Fibroblast of the aortic adventitia (primary cell): ENCODE results near the gene KLHL6. TPM values are rescaled to one million over a fixed set of nuclear protein-coding genes. Genes with fewer than 3 reads are reported as not detected.
"Not testable (repeated sequence)": the region's sequence is repeated elsewhere in the genome, so short reads cannot be mapped to it uniquely, and the experiment has no call there.

Source experiments
- DNase-seq: peaks from one replicate; pipeline ENCODE4 v3.0.0-alpha.2; 2010; ENCODE audit warnings: low read depth
- H3K4me3 ChIP-seq: 2 replicates; pipeline ENCODE4 v1.5.1; 2011; ENCODE audit warnings: low read depth, mild to moderate bottlenecking, control low read depth, low read length, moderate library complexity
- total RNA-seq: library from RNA; depleted of rRNA; stranded (reverse); fragments of >200 nt; gene quantifications from 2 replicates; pipeline ENCODE4 v1.2.3, GENCODE V29; 2012; ENCODE audit warnings: low replicate concordance
- TF ChIP-seq, protein P1 (sequence below): IDR thresholded peaks from 2 replicates; pipeline ENCODE4 v1.5.1; 2011; ENCODE audit warnings: mild to moderate bottlenecking, low read length, control low read depth, inconsistent platforms; ENCODE audit not compliant: insufficient read depth

The KLHL6 gene
- total RNA-seq, 1 donor: not detected

DNA sequence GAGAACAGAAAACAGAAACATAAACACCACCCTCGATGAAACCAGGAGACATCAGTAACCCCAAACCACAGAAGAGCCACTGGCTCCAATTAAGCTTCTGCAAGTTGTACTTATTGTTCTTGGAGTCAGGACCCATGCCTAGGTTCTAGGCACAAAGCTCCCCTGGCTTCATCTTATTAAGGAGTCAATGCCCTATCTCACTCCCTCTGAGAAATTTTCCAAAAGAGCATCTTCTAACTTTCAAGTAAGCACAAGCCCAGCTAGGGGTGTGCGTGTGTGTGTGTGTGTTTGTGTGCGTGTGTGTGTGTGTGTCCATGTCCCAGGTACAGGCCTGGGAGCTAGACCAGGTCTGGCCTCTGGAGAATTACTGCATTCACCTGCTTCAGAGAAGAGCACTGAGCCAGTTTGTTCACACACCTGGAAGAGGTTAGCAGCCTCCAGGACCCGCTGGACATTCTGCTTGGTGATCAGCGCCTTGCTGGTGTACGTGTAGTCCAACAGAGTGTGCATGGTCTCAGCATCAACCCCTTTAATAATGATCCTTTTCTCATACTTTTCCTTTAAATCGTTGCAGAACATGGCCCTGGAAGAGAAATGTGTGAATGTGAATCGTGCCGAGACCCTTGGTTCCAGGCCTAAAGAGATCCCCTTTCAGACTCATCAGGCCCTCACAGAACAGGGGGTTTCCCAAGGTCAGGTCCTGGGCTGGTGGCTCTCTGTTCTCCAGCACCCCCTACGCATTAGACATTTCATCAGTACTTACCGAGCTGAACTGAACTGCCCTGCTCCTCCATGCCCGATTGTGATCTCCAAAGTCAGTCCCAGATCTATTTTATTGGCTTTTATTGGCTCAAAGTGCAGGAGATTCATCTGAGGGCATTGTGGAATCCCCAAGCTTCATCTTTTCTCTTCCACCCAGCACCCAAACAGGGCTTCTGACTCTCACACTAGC lies 27.8 kb downstream of the KLHL6 start:
- DNase-seq: no peak
- TF ChIP-seq, protein P1, sequence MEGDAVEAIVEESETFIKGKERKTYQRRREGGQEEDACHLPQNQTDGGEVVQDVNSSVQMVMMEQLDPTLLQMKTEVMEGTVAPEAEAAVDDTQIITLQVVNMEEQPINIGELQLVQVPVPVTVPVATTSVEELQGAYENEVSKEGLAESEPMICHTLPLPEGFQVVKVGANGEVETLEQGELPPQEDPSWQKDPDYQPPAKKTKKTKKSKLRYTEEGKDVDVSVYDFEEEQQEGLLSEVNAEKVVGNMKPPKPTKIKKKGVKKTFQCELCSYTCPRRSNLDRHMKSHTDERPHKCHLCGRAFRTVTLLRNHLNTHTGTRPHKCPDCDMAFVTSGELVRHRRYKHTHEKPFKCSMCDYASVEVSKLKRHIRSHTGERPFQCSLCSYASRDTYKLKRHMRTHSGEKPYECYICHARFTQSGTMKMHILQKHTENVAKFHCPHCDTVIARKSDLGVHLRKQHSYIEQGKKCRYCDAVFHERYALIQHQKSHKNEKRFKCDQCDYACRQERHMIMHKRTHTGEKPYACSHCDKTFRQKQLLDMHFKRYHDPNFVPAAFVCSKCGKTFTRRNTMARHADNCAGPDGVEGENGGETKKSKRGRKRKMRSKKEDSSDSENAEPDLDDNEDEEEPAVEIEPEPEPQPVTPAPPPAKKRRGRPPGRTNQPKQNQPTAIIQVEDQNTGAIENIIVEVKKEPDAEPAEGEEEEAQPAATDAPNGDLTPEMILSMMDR: no peak
- H3K4me3 ChIP-seq: no peak overlapping the region

DNA sequence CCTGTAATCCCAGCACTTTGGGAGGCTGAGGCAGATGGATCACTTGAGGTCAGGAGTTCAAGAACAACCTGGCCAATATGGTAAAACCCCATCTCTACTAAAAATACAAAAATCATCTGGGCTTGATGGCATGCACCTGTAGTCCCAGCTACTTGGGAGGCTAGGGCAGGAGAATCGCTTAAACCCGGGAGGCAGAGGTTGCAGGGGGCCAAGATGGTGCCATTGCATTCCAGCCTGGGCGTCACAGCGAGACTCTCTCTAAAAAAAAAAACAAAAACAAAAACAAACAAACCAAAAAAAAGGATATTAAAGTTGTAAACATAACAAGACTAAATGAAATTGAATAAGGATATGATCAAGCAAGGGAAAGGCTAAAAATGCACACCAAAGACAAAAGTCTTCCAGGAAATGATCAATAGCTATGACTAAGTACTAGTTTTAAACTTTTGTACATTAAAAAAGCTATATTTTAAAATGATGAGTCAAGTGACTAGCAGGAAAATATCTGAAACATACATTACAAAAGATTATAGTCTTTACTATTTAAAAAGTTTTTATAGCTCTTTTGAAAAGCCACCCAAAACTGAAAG lies 28.6 kb downstream of the KLHL6 start:
- no peak overlapping the region for H3K4me3 ChIP-seq
- DNase-seq: no peak
- TF ChIP-seq, protein P1: no peak

DNA sequence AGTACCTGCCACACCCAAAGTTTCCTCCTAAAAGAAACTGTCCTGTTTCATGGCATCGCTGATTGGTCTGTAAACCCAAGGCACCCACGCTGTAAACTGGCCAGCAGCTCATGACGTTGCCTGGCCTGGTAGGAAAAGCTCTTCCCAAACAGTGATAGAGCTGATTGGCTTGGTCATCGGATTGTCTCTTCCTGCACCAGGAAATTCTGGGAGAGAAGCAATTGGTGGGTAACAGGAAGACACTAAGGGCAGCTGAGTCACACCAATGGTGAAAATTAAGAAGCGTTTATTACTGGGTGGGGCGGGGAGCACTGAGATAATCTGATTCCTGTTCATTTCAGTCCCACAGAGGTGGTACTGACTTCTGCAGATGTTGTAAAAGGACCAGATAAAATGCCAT lies 31.0 kb downstream of the KLHL6 start:
- no peak overlapping the region for H3K4me3 ChIP-seq
- TF ChIP-seq, protein P1: no peak
- no peak for DNase-seq

DNA sequence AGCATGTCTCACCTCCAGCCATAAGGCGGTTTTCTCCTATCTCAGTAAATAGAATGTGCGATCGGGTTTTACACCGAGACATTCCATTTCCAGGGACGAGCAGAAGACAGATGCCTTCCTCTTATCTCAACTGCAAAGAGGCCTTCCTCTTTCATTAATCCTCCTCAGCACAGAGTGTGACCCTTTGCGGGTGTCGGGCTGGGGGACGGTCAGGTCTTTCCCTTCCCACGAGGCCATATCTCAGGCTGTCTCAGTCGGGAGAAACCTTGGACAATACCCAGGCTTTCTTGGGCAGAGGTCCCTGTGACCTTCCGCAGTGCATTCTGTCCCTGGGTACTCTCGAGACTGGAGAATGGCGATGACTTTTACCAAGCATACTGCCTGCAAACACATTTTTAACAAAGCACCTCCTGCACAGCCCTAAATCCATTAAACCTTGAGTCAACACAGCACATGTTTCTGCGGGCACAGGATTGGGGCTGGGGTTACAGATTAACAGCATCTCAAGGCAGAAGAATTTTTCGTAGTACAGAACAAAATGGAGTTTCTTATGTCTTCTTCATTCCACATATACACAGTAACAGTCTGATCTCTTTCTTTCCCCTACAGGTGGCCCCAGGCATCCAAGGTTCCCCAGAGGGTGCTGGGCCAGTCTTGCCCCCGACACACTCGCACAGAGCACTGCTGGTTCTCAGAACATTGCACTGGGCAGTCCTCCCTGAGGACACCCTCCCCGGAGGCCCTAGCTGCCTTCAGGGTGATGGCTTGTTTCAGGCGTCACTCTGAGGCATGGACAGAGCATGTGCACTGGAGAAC lies 34.6 kb downstream of the KLHL6 start:
- not testable (repeated sequence) for H3K4me3 ChIP-seq, DNase-seq

DNA sequence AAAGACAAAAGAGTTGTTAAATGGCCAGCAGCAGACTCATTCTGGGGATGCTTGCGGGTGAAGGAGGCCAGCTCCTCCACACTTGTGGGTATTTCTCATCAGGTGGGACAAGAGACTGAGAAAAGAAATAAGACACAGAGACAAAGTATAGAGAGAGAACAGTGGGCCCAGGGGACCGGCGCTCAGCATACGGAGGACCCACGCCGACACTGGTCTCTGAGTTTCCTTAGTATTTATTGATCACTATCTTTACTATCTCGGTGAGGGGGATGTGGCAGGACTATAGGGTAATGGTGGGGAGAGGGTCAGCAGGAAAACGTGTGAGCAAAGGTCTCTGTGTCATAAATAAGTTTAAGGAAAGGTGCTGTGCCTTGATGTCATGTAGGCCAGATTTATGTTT lies 35.2 kb downstream of the KLHL6 start:
- not testable (repeated sequence) for H3K4me3 ChIP-seq, DNase-seq

DNA sequence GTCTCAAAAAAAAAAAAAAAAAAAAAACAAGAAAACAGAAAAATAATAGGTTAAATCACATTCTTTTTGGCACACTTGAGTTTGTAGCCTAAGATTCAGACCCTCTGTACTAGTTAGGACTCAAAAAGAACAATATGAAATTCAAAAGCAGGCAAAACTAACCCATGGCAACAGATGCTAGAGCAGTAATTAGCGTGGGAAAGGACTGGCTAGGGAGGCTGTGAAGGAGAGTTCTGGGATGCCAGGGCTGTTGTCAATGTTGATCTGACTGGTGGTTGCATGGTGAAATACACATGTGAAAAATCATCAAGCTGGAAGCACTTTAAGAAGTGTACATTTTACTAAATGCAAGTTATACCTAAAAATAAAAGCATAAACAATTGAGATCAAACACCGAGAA lies 35.6 kb downstream of the KLHL6 start:
- no peak for DNase-seq
- no peak overlapping the region for H3K4me3 ChIP-seq
- TF ChIP-seq, protein P1: no peak

DNA sequence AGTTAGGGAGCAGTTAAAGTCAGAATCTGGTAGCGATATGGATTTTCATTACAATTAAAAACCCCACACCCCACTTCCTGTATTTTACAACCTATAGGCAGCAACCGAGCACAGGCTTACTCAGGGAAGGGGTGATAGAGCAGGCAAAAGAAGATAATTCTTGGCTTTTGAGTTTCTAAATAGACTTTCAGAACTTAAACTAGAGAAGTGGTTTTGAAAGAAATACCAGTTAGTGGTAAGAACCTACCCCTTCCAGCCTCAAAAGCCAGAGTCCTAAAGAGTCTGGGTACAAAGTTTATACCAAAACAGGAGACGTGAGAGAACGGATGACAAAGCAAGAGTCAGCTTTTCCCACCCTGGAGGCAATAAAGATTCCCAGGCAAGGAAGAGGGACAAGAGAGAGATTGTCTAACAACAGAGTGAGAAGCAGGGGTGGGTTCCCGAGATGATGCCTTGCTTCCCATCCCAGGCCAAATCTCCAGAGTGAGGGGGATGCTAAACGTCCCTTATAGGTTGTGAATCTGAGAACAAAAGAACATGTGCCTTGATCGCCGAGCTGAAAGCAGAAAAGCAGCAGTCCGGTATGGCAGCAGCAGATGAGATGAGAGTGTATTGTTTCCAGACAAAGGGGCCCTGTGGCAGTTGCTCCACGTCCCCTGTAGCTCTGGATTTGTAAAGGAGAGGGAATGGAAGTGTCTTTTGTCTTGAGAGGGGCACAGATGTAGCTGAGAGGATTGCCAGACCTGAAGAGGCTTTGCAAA lies 36.8 kb downstream of the KLHL6 start:
- TF ChIP-seq, protein P1: no peak
- no peak for DNase-seq
- H3K4me3 ChIP-seq: no peak overlapping the region
